WTC11 (cell line): ENCODE measurements around the gene TRIM66. TPM values are rescaled to one million over a fixed set of nuclear protein-coding genes. Genes with fewer than 3 reads are reported as not detected.
A peak's percentile ranks its signal among the peaks of the same experiment; 100 is the strongest.

Experiments used
- ATAC-seq: fragments of 200-7000 bp; cut with Tn5 transposase; 2 replicates; pipeline ENCODE4 v1.10.0; 2021; ENCODE audit warnings: mild to moderate bottlenecking, moderate library complexity
- CTCF ChIA-PET: fragments of 300-600 bp; sonication (Branson Sonifier 250); formaldehyde crosslinking; loops from one replicate; lab custom pipeline; 2021; ENCODE audit warnings: antibody characterized with exemption; lab: Charles Lee
- POLR2A ChIA-PET: fragments of 350-600 bp; sonication (Branson Sonifier 250); formaldehyde crosslinking; loops from one replicate; lab custom pipeline; 2021; ENCODE audit warnings: antibody characterized with exemption; lab: Charles Lee
- DNase-seq: peaks from one replicate; pipeline ENCODE4 v3.0.0; 2021; ENCODE audit warnings: low spot score
- H3K27ac Mint-ChIP-seq: 2 replicates; pipeline ENCODE4 v1.8.0; 2021; ENCODE audit warnings: mixed read lengths
- H3K27me3 Mint-ChIP-seq: 2 replicates; pipeline ENCODE4 v1.8.0; 2021; ENCODE audit warnings: low read depth, mild to moderate bottlenecking, moderate library complexity, mixed read lengths
- H3K36me3 Mint-ChIP-seq: 2 replicates; pipeline ENCODE4 v1.8.0; 2021; ENCODE audit warnings: mixed read lengths
- H3K4me1 Mint-ChIP-seq: 2 replicates; pipeline ENCODE4 v1.8.0; 2022; ENCODE audit warnings: mixed read lengths
- H3K4me3 Mint-ChIP-seq: 2 replicates; pipeline ENCODE4 v1.8.0; 2021; ENCODE audit warnings: mild to moderate bottlenecking, moderate library complexity, mixed read lengths
- H3K9me3 Mint-ChIP-seq: 2 replicates; pipeline ENCODE4 v1.8.0; 2021; ENCODE audit warnings: mixed read lengths
- AR ChIP-seq: fragments of 250-450 bp; sonication (Bioruptor Pico); IDR thresholded peaks from 2 replicates; pipeline ENCODE4 v1.9.0; 2021; ENCODE audit warnings: mild to moderate bottlenecking
- ATF2 ChIP-seq: sonication (generic); formaldehyde crosslinking; IDR thresholded peaks from 2 replicates; pipeline ENCODE4 v1.8.1; 2022; ENCODE audit warnings: low read depth, missing genetic modification reagents, borderline replicate concordance
- JUN ChIP-seq: sonication (generic); formaldehyde crosslinking; IDR thresholded peaks from 2 replicates; pipeline ENCODE4 v1.8.0; 2023; ENCODE audit warnings: mild to moderate bottlenecking, missing genetic modification reagents
- NFATC4 ChIP-seq: fragments of 250-450 bp; sonication (Bioruptor Pico); IDR thresholded peaks from 2 replicates; pipeline ENCODE4 v1.9.0; 2021; ENCODE audit warnings: mild to moderate bottlenecking
- NFE2L1 ChIP-seq: sonication (generic); formaldehyde crosslinking; IDR thresholded peaks from 2 replicates; pipeline ENCODE4 v1.8.1; 2023; ENCODE audit warnings: missing genetic modification reagents
- OVOL2 ChIP-seq: fragments of 250-450 bp; sonication (Bioruptor Pico); IDR thresholded peaks from 2 replicates; pipeline ENCODE4 v1.9.0; 2021; ENCODE audit warnings: mild to moderate bottlenecking, borderline replicate concordance
- TP53 ChIP-seq: sonication (generic); formaldehyde crosslinking; IDR thresholded peaks from 2 replicates; pipeline ENCODE4 v1.8.1; 2023; ENCODE audit warnings: mild to moderate bottlenecking, missing genetic modification reagents
- ZNF263 ChIP-seq: sonication (generic); formaldehyde crosslinking; IDR thresholded peaks from 2 replicates; pipeline ENCODE4 v1.8.1; 2022; ENCODE audit warnings: low read depth, mild to moderate bottlenecking, moderate library complexity, missing genetic modification reagents
- total RNA-seq: library from RNA; stranded (reverse); gene quantifications from 3 replicates; pipeline ENCODE4 v1.2.3, GENCODE V29; 2021
- TF ChIP-seq, protein P1 (sequence below): fragments of 250-450 bp; sonication (Bioruptor Pico); conservative IDR thresholded peaks from 2 replicates; pipeline ENCODE4 v1.9.0; 2021; ENCODE audit warnings: mild to moderate bottlenecking
- TF ChIP-seq, protein P2 (sequence below): sonication (generic); formaldehyde crosslinking; IDR thresholded peaks from 2 replicates; pipeline ENCODE4 v1.8.0; 2022; ENCODE audit warnings: mild to moderate bottlenecking, missing genetic modification reagents
- TF ChIP-seq, protein P3 (sequence below): sonication (generic); formaldehyde crosslinking; IDR thresholded peaks from 2 replicates; pipeline ENCODE4 v1.8.0; 2023; ENCODE audit warnings: missing genetic modification reagents, mild to moderate bottlenecking, borderline replicate concordance
- TF ChIP-seq, protein P4 (sequence below): sonication (generic); formaldehyde crosslinking; IDR thresholded peaks from 2 replicates; pipeline ENCODE4 v1.8.0; 2022; ENCODE audit warnings: mild to moderate bottlenecking, missing genetic modification reagents

Gene TRIM66
- total RNA-seq, 1 experiment from 2014 or later: 5.6 TPM

GRCh38 chr11:8684600-8685290 lies 2.3 kb upstream of the TRIM66 start:
- DNase-seq (no peak), ATAC-seq (no peak)
- H3K4me1 Mint-ChIP-seq: peaks cover 61% of the 10 kb centered on the region
- peak overlapping the region; percentile 95 for H3K27ac Mint-ChIP-seq
- peaks cover 8% of the 10 kb centered on the region for H3K9me3 Mint-ChIP-seq
- ChIA-PET POLR2A (no interaction called here), CTCF (no interaction called here)
- H3K36me3 Mint-ChIP-seq: peaks cover 52% of the 10 kb centered on the region
- no peaks in the 10 kb centered on the region for H3K27me3 Mint-ChIP-seq
- TF ChIP-seq JUN (CRISPR knock-in tag) (no peak), ZNF263 (CRISPR knock-in tag) (no peak), OVOL2 (CRISPR knock-in tag) (no peak), NFE2L1 (CRISPR knock-in tag) (no peak)
- peak overlapping the region; percentile 88 for H3K4me3 Mint-ChIP-seq

GRCh38 chr11:8683115-8683807 lies 796 bp upstream of the TRIM66 start:
- Mint-ChIP-seq H3K4me1 (peaks cover 49% of the 10 kb centered on the region), H3K4me3 (peak overlapping the region; percentile 88), H3K27ac (peak overlapping the region; percentile 95), H3K27me3 (no peaks in the 10 kb centered on the region), H3K36me3 (peaks cover 49% of the 10 kb centered on the region), H3K9me3 (peaks cover 8% of the 10 kb centered on the region)
- DNase-seq: no peak
- ChIA-PET POLR2A (interaction anchor here (1.2 to 2.3 kb wide), 5 partner anchors 10 to 127 kb away, joined by 3 to 7 read pairs (median 7); a partner anchor contains a TSS), CTCF (interaction anchor here (1.1 kb wide), 1 partner anchor 43 kb away, joined by 3 read pairs; no protein-coding TSS in a partner anchor)
- ATAC-seq: no peak
- TF ChIP-seq ATF2 (CRISPR knock-in tag) (no peak), AR (CRISPR knock-in tag) (peak; percentile 15; the same call in 1 of the 2 replicates), NFATC4 (CRISPR knock-in tag) (peak; percentile 31; the same call in 1 of the 2 replicates), TP53 (CRISPR knock-in tag) (no peak)
- TF ChIP-seq, protein P1, sequence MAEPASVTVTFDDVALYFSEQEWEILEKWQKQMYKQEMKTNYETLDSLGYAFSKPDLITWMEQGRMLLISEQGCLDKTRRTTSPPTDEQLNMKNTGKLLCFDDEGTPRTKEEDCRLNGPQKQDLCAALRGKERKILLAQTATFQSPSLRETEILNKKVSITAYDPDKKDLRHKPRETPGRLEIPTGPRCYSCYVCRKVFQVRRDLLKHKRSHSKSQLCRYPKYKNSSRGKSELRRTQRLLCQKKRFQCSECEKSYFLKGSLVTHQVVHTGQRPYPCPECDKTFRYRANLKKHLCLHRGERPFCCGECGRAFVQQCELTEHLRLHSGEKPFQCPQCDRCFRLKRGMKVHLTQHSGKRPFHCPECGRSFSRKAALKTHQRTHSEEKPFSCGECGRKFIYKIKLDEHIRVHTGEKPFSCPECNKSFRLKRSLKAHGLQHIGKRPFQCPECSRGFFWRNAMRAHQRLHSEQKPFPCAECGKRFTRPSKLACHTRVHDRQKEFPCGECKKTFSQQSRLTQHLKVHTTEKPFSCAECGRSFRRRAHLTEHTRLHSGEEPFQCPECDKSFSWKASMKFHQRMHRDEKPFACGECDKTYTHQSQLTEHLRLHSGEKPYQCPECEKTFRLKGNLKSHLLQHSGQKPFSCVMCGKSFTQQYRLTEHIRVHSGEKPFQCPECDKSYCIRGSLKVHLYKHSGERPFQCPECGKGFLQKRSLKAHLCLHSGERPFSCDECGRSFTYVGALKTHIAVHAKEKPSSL (CRISPR knock-in tag): peak; percentile 64; the same call in 1 of the 2 replicates
- TF ChIP-seq, protein P2, sequence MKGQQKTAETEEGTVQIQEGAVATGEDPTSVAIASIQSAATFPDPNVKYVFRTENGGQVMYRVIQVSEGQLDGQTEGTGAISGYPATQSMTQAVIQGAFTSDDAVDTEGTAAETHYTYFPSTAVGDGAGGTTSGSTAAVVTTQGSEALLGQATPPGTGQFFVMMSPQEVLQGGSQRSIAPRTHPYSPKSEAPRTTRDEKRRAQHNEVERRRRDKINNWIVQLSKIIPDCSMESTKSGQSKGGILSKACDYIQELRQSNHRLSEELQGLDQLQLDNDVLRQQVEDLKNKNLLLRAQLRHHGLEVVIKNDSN (CRISPR knock-in tag): 0 out of 2 replicates have a peak, but pooled peaks have one; percentile 38
- TF ChIP-seq, protein P3, sequence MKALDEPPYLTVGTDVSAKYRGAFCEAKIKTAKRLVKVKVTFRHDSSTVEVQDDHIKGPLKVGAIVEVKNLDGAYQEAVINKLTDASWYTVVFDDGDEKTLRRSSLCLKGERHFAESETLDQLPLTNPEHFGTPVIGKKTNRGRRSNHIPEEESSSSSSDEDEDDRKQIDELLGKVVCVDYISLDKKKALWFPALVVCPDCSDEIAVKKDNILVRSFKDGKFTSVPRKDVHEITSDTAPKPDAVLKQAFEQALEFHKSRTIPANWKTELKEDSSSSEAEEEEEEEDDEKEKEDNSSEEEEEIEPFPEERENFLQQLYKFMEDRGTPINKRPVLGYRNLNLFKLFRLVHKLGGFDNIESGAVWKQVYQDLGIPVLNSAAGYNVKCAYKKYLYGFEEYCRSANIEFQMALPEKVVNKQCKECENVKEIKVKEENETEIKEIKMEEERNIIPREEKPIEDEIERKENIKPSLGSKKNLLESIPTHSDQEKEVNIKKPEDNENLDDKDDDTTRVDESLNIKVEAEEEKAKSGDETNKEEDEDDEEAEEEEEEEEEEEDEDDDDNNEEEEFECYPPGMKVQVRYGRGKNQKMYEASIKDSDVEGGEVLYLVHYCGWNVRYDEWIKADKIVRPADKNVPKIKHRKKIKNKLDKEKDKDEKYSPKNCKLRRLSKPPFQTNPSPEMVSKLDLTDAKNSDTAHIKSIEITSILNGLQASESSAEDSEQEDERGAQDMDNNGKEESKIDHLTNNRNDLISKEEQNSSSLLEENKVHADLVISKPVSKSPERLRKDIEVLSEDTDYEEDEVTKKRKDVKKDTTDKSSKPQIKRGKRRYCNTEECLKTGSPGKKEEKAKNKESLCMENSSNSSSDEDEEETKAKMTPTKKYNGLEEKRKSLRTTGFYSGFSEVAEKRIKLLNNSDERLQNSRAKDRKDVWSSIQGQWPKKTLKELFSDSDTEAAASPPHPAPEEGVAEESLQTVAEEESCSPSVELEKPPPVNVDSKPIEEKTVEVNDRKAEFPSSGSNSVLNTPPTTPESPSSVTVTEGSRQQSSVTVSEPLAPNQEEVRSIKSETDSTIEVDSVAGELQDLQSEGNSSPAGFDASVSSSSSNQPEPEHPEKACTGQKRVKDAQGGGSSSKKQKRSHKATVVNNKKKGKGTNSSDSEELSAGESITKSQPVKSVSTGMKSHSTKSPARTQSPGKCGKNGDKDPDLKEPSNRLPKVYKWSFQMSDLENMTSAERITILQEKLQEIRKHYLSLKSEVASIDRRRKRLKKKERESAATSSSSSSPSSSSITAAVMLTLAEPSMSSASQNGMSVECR (CRISPR knock-in tag): 0 out of 2 replicates have a peak, but pooled peaks have one; percentile 7
- TF ChIP-seq, protein P4, sequence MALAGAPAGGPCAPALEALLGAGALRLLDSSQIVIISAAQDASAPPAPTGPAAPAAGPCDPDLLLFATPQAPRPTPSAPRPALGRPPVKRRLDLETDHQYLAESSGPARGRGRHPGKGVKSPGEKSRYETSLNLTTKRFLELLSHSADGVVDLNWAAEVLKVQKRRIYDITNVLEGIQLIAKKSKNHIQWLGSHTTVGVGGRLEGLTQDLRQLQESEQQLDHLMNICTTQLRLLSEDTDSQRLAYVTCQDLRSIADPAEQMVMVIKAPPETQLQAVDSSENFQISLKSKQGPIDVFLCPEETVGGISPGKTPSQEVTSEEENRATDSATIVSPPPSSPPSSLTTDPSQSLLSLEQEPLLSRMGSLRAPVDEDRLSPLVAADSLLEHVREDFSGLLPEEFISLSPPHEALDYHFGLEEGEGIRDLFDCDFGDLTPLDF (CRISPR knock-in tag): 0 out of 2 replicates have a peak, but pooled peaks have one; percentile 24
